ENCODE data around the gene CRYBG2. TPM values are rescaled to one million over a fixed set of nuclear protein-coding genes. Genes with fewer than 3 reads are reported as not detected.

The CRYBG2 gene
- total and polyA plus RNA-seq, 10 of the 15 experiments (the other 5 are each of a cell fraction or from before 2014, with no cell fraction given): 0.03 to 1.2 (median 0.11) TPM; not detected in 4

DNA sequence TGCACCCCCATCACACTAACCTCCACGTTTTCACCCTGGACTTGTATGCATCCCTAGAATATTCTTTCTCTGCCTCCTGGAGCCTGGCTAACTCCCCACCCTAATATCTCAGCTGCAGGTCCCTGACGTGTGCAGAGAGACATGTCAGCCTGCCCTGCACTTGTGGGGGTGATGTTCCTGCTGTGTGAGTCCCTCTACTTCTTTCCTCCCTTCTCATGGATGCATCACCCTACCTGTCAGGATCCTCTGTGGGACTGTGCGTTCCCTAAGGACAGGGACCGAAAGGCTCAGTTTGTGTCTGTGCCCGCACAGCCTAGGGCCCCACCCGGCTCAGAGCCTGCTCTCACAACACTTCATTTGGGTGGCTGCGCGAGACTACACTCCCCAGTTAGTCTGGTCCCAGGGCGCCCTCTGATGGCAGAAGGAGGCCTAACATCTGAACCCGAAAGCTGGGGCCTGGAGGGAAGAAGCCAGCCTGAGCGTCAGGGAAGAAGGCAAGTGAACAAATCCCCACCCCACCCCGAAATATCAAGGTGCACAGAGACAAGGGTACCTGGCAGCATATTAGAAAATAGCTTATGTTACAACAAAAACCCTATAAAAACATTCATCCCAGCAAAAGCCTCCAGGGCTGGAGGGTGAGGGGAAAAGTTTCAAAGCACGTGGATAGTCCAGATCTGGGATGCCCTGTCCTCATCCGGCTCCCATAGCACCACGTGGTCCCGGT lies 32.5 kb downstream of the CRYBG2 start (continued):
- no peak for TF ChIP-seq SIX5 (IDR thresholded peaks at IDR 0.05; ENCODE audit: low read depth, low read length, severe bottlenecking)
- TF ChIP-seq BCL11A (IDR thresholded peaks at IDR 0.05; ENCODE audit: low read depth, low read length): no peak
- no peak for TF ChIP-seq RAD51 (IDR thresholded peaks at IDR 0.05)
- no peak for TF ChIP-seq POLR2A (IDR thresholded peaks at IDR 0.05; ENCODE audit: low read depth, low read length)
- no peak for TF ChIP-seq SPI1 (IDR thresholded peaks at IDR 0.05; ENCODE audit: borderline replicate concordance, insufficient read depth, low read depth, low read length)
- peak; percentile 60 for TF ChIP-seq RB1 (IDR thresholded peaks at IDR 0.05; ENCODE audit: borderline replicate concordance)
- TF ChIP-seq CHD2 (IDR thresholded peaks at IDR 0.05; ENCODE audit: borderline replicate concordance, low read depth, low read length): peak; percentile 76
- TF ChIP-seq KDM1A (IDR thresholded peaks at IDR 0.05; ENCODE audit: borderline replicate concordance): no peak
- no peak for TF ChIP-seq DPF2 (IDR thresholded peaks at IDR 0.05)
- no peak for TF ChIP-seq CHD1 (IDR thresholded peaks at IDR 0.05; ENCODE audit: low read depth, low read length)
- TF ChIP-seq, protein P1, sequence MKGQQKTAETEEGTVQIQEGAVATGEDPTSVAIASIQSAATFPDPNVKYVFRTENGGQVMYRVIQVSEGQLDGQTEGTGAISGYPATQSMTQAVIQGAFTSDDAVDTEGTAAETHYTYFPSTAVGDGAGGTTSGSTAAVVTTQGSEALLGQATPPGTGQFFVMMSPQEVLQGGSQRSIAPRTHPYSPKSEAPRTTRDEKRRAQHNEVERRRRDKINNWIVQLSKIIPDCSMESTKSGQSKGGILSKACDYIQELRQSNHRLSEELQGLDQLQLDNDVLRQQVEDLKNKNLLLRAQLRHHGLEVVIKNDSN (IDR thresholded peaks at IDR 0.05; ENCODE audit: borderline replicate concordance, extremely low read length, insufficient read depth, low read depth, low read length): no peak
- TF ChIP-seq TCF3 (IDR thresholded peaks at IDR 0.05; ENCODE audit: borderline replicate concordance, insufficient read depth, low read depth, low read length): no peak
- no peak for TF ChIP-seq ZNF622 (IDR thresholded peaks at IDR 0.05)
- TF ChIP-seq BCL3 (IDR thresholded peaks at IDR 0.05; ENCODE audit: borderline replicate concordance, insufficient read depth, low read depth, low read length, poor library complexity, severe bottlenecking): no peak
- TF ChIP-seq NFYA (IDR thresholded peaks at IDR 0.05; ENCODE audit: borderline replicate concordance, low read depth, low read length): no peak
- peak; percentile 86; the same call in 1 of the 2 replicates for TF ChIP-seq SMARCA5 (IDR thresholded peaks at IDR 0.05)
- no peak for TF ChIP-seq HDAC2 (IDR thresholded peaks at IDR 0.05)
- TF ChIP-seq CREB1 (IDR thresholded peaks at IDR 0.05; ENCODE audit: low read depth): peak; percentile 26; the same call in 1 of the 2 replicates
- no peak for TF ChIP-seq NFXL1 (IDR thresholded peaks at IDR 0.05; ENCODE audit: borderline replicate concordance)
- no peak for TF ChIP-seq MEF2A (IDR thresholded peaks at IDR 0.05; ENCODE audit: insufficient read depth, low read depth, low read length)
- no peak for TF ChIP-seq FOXK2 (IDR thresholded peaks at IDR 0.05)
- no peak for TF ChIP-seq POLR2AphosphoS5 (IDR thresholded peaks at IDR 0.05; ENCODE audit: low read length)
- no peak for TF ChIP-seq NFIC (IDR thresholded peaks at IDR 0.05; ENCODE audit: low read depth, low read length)
- TF ChIP-seq ESRRA (IDR thresholded peaks at IDR 0.05; ENCODE audit: low read length): no peak
- TF ChIP-seq PML (IDR thresholded peaks at IDR 0.05; ENCODE audit: low read length): no peak
- TF ChIP-seq SREBF2 (IDR thresholded peaks at IDR 0.05; ENCODE audit: low read length): no peak
- TF ChIP-seq RAD21 (IDR thresholded peaks at IDR 0.05; ENCODE audit: insufficient read depth, low read depth, low read length): peak; percentile 99
- no peak for TF ChIP-seq NR2C1 (IDR thresholded peaks at IDR 0.05)
- TF ChIP-seq TBL1XR1 (IDR thresholded peaks at IDR 0.05; ENCODE audit: low read depth, low read length): no peak

Measured in GM12878 (cell line).